Activated B cell treated with CpG ODN at 0.5 μM for 24 hours (primary cell): ENCODE measurements around the gene DKC1. TPM values are rescaled to one million over a fixed set of nuclear protein-coding genes. Genes with fewer than 3 reads are reported as not detected.

Experiments used
- ATAC-seq: fragments of 200-7000 bp; cut with Tn5 transposase; one replicate; pipeline ENCODE4 v1.10.0; 2021; ENCODE audit warnings: low read depth, mild to moderate bottlenecking, moderate library complexity
- CTCF ChIA-PET: fragments of 350-600 bp; sonication (Branson Sonifier 250); formaldehyde crosslinking; loops from one replicate; lab custom pipeline; 2021; ENCODE audit warnings: antibody characterized with exemption; lab: Charles Lee
- POLR2A ChIA-PET: fragments of 350-600 bp; sonication (Branson Sonifier 250); formaldehyde crosslinking; loops from one replicate; lab custom pipeline; 2021; ENCODE audit warnings: antibody characterized with exemption; lab: Charles Lee
- DNase-seq: peaks from one replicate; pipeline ENCODE4 v3.0.0; 2022
- H3K27ac Mint-ChIP-seq: one replicate; pipeline ENCODE4 v1.8.0; 2020; ENCODE audit warnings: mixed read lengths
- H3K27me3 Mint-ChIP-seq: one replicate; pipeline ENCODE4 v1.8.0; 2021; ENCODE audit warnings: mixed read lengths
- H3K36me3 Mint-ChIP-seq: one replicate; pipeline ENCODE4 v1.8.0; 2021; ENCODE audit warnings: low read depth, mixed read lengths
- H3K4me1 Mint-ChIP-seq: one replicate; pipeline ENCODE4 v1.8.0; 2021; ENCODE audit warnings: mixed read lengths
- H3K4me3 Mint-ChIP-seq: one replicate; pipeline ENCODE4 v1.8.0; 2020; ENCODE audit warnings: mild to moderate bottlenecking, mixed read lengths
- H3K9me3 Mint-ChIP-seq: one replicate; pipeline ENCODE4 v1.8.0; 2020; ENCODE audit warnings: mixed read lengths
- CTCF ChIP-seq: fragments of 200-600 bp; IDR thresholded peaks from one replicate; pipeline ENCODE4 v1.8.0; 2022; ENCODE audit warnings: antibody characterized with exemption, mild to moderate bottlenecking
- intact Hi-C: fragments of 100-400 bp; cut with micrococcal nuclease; formaldehyde crosslinking; loops from one replicate; pipeline ENCODE4 v1.15.1; 2024
- total RNA-seq: library from RNA; stranded (reverse); gene quantifications from 2 replicates; pipeline ENCODE4 v1.2.3, GENCODE V29; 2022

Gene DKC1
- total RNA-seq, 1 donor from 2014 or later = 105 TPM

DNA sequence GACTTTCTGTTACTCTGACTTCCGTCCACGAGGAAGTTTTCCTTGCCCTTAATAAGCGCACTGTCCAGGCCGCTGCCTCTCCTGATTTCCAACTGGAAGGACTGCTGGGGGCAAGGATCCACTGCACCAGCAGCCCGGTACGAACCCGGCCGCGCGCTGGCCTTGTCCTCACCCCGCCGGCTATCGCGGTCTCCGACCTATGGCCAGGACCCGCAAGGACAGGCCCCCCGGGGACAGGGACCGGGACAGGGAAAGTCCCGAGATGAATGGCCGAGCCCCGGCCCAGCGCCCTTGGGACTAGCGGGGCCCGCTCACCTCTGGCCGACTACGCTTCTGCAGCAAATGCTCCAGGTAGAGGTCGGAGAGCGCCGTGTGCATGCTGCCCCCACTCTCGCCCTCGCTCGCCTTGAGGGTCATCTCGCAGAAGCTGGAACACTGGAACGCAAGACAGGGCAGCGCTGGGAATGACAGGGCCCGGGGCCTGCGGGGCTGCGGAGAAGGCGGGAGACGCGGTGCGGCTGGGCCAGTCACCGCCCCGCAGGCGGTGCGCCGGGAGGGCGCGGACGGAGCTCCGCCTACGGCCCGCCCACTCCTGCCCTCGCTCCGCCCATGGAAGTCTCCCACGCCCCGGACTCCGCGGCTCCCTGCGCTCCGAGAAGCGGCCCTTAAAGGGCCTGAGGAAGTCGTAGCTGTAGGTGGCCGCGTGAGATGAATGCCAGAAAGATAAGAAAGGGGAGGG is 42.5 kb downstream of the DKC1 start, which contains the start of gene MPP1:
MPP1 (minus strand) TSS at position 529 of the 739 bp plus-strand sequence; CDS start at position 417, 112 bp downstream.
- intact Hi-C loops = loop anchor here (1.0 to 5.0 kb wide), 3 partner anchors 15 to 43 kb away; partner anchors contain the start of gene DKC1
- Mint-ChIP-seq H3K4me1 (peaks cover 12% of the 10 kb centered on the region), H3K27me3 (no peaks in the 10 kb centered on the region), H3K36me3 (no peaks in the 10 kb centered on the region), H3K4me3 (peak within 1 kb of the TSS; percentile 86), H3K9me3 (no peaks in the 10 kb centered on the region), H3K27ac (peak within 1 kb of the TSS; percentile 66)
- ChIA-PET CTCF (no interaction called here), POLR2A (interaction anchor here (0.5 to 1.1 kb wide), 5 partner anchors 14 to 434 kb away, joined by 3 to 7 read pairs (median 4); partner anchors contain the start of gene DKC1)
- DNase-seq = peak; percentile 74
- ATAC-seq = peak; percentile 99
- no peak for TF ChIP-seq CTCF

DNA sequence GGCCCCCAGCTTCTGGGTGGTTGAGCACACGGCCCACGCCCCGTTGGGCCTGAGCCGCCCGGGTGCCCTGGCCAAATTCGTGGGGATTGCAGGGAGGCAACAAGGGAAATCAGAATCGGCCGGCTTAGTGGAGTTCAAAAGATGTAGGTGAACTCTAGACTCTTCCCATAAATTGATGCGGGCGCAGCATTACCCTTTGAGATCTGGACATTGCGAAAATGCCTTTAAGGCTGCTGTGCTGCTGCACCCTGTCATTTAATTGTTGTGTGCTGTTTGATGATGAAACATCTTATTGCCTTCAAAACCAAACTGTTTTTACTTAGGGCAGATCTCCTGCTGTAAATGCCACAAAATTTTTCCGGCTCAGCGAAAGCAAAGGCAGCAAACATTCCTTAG is 43.0 kb downstream of the DKC1 start:
- Mint-ChIP-seq H3K4me1 (peaks cover 11% of the 10 kb centered on the region), H3K9me3 (no peaks in the 10 kb centered on the region), H3K27ac (peak overlapping the region; percentile 66), H3K27me3 (no peaks in the 10 kb centered on the region), H3K36me3 (no peaks in the 10 kb centered on the region), H3K4me3 (peak overlapping the region; percentile 86)
- DNase-seq (no peak), ATAC-seq (no peak)
- CTCF ChIA-PET = no interaction called here
- TF ChIP-seq CTCF = no peak
- intact Hi-C loops = loop anchor here (1.0 to 5.0 kb wide), 3 partner anchors 15 to 43 kb away; partner anchors contain the start of gene DKC1
- POLR2A ChIA-PET = interaction anchor here (0.5 to 1.1 kb wide), 5 partner anchors 13 to 434 kb away, joined by 3 to 7 read pairs (median 4); partner anchors contain the start of gene DKC1

DNA sequence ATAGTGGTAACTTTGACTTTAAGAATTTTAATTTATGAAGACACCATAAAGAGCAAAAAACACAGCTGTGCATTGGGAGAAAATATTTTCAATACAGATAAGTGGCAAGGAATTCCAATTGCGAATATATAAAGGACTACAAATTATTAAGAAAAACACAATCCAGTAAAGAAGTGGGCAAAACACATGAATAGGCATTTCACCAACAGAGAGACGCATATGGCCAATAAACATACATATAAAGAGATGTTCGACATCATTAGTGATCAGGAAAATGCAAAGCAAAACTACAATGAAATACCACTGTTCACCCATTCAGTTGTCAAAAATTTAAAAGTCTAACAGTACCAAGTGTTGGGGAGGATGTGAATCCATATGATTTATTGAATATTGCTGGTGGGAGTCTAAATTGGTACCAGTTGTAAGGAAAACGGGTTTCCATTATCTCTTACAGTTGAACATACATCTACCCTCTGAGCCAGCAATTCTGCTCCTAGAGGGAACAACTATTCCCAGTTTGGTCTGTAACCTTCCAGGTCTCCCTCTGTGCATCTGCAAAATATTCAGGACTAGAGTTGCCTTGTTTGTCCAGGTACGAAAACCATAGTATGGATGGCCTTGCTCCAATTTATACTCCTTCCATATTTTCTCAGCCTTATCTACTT is 44.3 kb downstream of the DKC1 start:
- intact Hi-C loops = loop anchor here (5.0 kb wide), 1 partner anchor 35 kb away; no protein-coding TSS in a partner anchor
- POLR2A ChIA-PET = no interaction called here
- H3K4me3 Mint-ChIP-seq = no peak overlapping the region
- H3K27ac Mint-ChIP-seq = no peak overlapping the region
- H3K36me3 Mint-ChIP-seq = no peaks in the 10 kb centered on the region
- TF ChIP-seq CTCF = no peak
- DNase-seq (no peak), ATAC-seq (no peak)
- no peaks in the 10 kb centered on the region for H3K27me3 Mint-ChIP-seq
- no peaks in the 10 kb centered on the region for H3K9me3 Mint-ChIP-seq
- H3K4me1 Mint-ChIP-seq = peaks cover 7% of the 10 kb centered on the region
- CTCF ChIA-PET = no interaction called here

DNA sequence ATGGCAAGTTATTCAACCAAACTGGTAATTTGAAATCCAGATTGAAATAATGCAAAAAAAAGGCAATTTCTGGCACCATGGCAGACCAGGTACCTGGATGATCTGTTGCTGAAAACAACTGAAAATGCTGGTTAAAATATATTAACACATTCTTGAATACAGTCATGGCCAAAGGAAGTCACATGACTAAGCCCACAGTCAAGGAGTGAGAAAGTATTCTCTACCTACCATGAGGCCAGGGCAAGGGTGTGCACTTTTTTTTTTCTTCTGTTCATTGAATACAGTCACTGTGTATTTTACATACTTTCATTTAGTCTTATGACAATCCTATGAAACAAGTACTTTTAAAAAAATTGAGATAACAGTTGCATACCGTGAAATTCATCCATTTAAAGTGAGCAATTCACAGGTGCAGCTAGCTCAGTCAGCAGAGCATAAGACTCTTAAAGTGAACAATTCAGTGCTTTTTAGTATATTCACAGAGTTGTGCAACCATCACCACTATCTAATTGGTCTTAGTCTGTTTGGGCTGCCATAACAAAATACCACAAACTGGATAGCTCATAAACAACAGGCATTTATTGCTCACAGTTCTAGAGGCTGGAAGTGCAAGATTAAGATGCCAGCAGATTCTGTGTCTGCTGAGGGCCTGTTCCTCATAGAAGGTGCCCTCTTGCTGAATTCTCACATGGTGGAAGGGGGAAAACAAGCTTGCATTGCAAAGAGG is 47.4 kb downstream of the DKC1 start:
- no peaks in the 10 kb centered on the region for H3K36me3 Mint-ChIP-seq
- TF ChIP-seq CTCF = no peak
- ChIA-PET POLR2A (no interaction called here), CTCF (no interaction called here)
- no peak overlapping the region for H3K27ac Mint-ChIP-seq
- ATAC-seq (no peak), DNase-seq (no peak)
- no peaks in the 10 kb centered on the region for H3K27me3 Mint-ChIP-seq
- intact Hi-C loops = loop anchor here (5.0 kb wide), 1 partner anchor 32 kb away; no protein-coding TSS in a partner anchor
- no peak overlapping the region for H3K4me3 Mint-ChIP-seq
- no peaks in the 10 kb centered on the region for H3K4me1 Mint-ChIP-seq
- H3K9me3 Mint-ChIP-seq = no peaks in the 10 kb centered on the region
